ENCODE results near the gene ERV3-1.
"Not testable (repeated sequence)": the region's sequence is repeated elsewhere in the genome, so short reads cannot be mapped to it uniquely, and the experiment has no call there.

The ERV3-1 gene

DNA sequence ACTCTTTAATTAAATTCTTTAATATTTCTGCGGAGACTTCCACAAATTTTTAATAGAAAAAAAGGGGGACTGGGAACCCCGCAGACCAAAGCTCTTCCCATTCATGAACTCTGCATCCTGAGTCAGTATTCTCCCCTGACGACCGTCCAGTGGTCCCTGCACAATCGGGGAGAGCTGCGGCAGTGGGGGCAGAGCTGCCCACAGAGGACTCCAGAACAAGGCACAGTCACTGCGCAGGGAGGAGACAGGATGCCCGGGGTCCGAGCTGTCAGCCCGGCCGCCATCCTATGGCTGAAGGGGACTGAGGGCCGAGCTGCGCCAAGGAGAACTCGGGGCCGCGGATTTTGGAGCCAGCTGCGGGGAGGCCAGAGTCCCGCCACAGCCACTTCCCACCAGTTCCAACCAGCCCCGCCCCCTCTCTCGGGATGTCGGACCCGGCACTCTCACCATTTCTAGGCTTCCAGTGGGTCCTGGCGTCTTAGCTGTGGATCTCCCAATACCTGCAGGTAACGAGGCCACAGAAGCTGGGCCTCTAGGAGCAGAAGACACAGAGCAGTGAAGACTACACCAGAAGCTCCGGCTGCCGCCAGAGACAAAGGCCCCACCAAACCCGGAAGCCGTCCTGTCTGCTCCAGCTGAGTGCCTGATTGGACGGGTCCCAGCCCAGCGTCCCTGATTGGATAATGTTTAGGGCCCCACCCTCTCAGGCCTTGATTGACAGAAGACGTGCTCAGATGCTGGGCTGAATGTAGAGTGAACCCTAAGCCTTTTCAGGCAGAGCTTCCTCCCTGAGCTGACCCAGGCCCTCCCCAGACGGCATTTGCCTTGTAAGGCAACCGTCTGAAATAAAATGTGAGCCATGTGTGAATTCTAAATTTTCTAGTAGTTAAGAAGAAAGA lies at the start of gene ERV3-1:
Gene ERV3-1 (minus strand): TSS at position 594 of the 899 bp plus-strand sequence. CDS start 13,661 bp downstream, outside the sequence.
- peak; percentile 65 for FAIRE-seq
- peak; percentile 65 for DNase-seq (ENCODE audit: insufficient read length, low spot score)
- TF ChIP-seq POLR2A (IDR thresholded peaks at IDR 0.05; ENCODE audit: low read depth, low read length), result peak; percentile 84

DNA sequence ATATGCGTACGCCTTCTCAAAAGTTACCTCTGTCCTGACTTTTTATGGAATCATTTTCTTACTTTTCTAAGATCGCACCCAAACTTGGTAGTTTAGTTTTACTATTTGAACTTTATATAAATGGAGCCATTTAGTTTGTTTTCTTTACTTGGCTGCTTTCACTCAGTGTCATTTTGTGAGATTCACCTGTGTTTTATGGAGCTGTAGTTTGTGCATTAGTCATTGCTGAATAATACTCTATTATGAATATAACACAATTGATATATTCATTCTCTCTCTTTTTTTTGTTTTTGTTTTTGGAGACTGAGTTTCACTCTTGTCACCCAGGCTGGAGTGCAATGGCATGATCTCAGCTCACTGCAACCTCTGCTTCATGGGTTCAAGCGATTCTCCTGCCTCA lies 49.3 kb upstream of the ERV3-1 start:
- FAIRE-seq; DNase-seq (ENCODE audit: insufficient read length, low spot score): not testable (repeated sequence)

DNA sequence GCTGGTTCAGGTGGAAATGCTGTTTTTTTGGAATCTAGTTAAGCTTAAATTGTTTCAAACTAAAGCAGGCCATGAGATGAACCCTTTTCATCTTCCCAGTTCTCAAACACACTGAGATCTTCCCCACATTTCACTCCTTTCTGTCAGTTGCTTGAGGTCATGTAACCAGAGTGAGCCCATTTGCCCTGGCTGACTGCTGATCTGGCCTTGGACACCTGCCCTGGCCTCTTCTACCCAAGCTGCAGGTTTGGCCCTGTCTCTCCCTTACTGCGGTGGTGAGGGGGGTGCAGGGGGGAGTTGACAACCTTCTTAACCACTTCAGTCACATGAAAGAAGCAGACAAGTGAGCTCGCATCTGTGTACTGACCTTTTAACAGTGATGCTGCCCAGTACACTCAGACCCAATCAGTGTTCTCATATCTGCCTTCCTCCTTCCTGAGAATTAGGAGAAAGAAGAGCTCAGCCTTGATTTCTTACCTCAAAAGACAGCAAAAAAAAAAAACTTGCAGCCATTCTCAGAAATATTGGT lies 48.0 kb upstream of the ERV3-1 start:
- FAIRE-seq, result peak; percentile 27

GRCh38 chr7:65051654-65052053 lies 45.2 kb upstream of the ERV3-1 start:
- peak; percentile 77 for FAIRE-seq

More for the DNA sequence above, 48.0 kb upstream of the ERV3-1 start:
- DNase-seq (ENCODE audit: insufficient read length, low spot score), result not testable (repeated sequence)

GRCh38 chr7:65051139-65051538 lies 44.7 kb upstream of the ERV3-1 start:
- FAIRE-seq, result peak; percentile 23
- DNase-seq (ENCODE audit: insufficient read length, low spot score), result not testable (repeated sequence)

More at GRCh38 chr7:65051654-65052053, 45.2 kb upstream of the ERV3-1 start:
- DNase-seq (ENCODE audit: insufficient read length, low spot score), result not testable (repeated sequence)

GRCh38 chr7:65046329-65046728 lies 39.8 kb upstream of the ERV3-1 start:
- DNase-seq (ENCODE audit: insufficient read length, low spot score); FAIRE-seq: not testable (repeated sequence)

DNA sequence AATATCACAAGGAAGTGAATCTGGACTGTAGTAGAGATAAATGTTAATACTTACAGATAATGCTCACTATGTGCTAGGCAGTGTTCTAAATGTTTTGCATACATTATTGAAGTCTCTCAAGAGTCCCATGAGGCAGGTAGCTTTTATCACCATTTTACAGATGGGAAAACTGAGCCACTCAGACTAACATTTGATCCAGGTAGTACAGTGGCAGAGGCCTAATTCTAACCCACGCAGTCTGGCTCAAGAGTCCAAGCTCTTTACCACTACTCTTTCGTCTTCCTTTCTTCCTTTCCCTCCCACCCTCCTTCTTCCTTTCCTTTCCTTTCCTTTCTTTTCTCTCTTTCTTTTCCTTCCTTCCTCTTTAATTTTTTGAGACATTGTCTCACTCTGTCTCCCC lies 39.1 kb upstream of the ERV3-1 start:
- DNase-seq (ENCODE audit: insufficient read length, low spot score); FAIRE-seq: not testable (repeated sequence)

- DNase-seq (ENCODE audit: insufficient read length, low spot score), result peak; percentile 9
- not testable (repeated sequence) for FAIRE-seq
Observed at GRCh38 chr7:65038767-65039166, 32.3 kb upstream of the ERV3-1 start.

DNA sequence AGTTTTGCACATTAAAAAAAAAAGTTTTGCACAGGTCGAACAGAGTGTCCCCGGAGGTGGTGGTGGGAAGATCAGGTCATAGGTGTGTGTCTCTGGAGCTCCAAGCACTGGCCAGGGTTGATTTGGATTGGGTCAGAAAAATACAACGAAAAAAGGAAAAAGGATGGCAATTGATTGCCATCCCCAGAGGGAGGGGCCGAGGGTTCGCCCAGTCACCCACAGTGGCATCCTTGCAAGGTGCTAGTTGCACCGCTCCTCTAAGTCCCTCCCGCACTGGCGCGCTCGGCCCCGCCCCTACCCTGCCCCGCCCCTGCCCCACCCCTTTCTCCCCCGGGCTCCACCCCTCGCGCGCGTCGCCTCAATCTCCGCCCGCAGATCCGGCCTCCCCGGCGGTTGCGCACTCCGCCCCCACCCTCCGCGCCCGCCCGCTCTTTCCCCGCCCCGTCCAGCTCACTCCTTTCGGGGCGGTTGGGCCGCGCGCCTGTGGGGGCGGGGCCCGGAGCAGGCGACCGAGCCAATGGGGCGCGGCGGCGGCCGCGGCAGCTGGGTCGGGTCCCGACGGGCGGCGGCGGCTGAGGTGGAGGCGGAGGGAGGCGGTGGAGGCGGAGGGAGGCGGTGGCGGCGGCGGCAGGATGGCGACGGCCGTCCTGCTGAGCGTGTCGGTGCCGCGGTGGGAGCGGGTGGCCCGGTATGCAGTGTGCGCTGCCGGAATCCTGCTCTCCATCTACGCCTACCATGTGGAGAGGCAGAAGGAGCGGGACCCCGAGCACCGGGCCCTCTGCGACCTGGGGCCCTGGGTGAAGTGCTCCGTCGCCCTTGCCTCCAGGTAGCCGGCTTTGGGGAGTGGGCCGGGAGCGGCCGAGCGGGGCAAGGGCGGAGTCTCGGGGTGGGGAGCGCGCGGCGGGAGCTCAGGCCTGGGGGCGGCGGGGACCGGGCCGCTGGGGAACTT lies 31.5 kb upstream of the ERV3-1 start:
- no peak for FAIRE-seq
- DNase-seq (ENCODE audit: insufficient read length, low spot score), result peak; percentile 76

GRCh38 chr7:65036526-65036925 lies 30.0 kb upstream of the ERV3-1 start:
- not testable (repeated sequence) for DNase-seq (ENCODE audit: insufficient read length, low spot score); FAIRE-seq

More for the DNA sequence above, 31.5 kb upstream of the ERV3-1 start:
- TF ChIP-seq POLR2A (IDR thresholded peaks at IDR 0.05; ENCODE audit: low read depth, low read length), result peak; percentile 86

DNA sequence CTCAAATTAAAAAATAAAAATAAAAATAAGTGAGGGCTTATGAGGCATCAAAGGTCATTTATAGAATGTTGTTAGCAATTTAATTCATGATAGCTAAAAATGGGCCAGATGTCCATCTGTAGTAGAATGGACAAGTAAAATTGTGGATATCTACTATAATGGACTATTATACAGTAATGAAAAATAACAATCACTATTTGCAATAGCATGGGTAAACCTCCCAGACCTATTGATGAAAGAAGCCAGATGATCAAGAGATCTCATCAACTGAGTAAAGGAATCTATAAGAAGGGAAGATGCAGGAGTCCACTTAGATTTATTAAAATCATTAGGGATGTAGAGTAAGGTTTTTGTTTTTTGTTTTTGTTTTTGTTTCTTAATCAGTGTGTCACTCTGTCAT lies 29.0 kb upstream of the ERV3-1 start:
- not testable (repeated sequence) for FAIRE-seq; DNase-seq (ENCODE audit: insufficient read length, low spot score)

DNA sequence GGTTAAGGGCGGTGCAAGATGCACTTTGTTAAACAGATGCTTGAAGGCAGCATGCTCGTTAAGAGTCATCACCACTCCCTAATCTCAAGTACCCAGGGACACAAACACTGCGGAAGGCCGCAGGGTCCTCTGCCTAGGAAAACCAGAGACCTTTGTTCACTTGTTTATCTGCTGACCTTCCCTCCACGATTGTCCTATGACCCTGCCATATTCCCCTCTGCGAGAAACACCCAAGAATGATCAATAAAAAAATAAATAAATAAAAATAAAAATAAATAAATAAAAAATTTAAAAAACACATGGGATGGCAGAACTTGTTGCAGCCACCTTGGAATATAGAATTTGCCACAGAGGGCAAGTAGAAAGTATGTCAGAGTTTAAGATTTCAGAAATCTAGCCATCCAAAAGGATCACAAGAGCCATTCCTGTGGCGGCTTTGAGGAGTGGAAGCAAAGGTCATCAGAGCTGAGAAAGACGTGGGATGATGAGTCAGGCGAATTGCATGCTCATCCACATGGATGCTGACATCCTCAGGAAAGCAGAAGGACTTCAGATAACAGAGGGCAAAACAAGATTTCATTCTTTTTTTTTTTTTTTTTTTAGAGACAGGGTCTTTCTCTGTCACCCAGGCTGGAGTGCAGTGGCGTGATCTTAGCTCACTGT lies 27.8 kb upstream of the ERV3-1 start:
- not testable (repeated sequence) for DNase-seq (ENCODE audit: insufficient read length, low spot score)
- FAIRE-seq, result peak; percentile 41

GRCh38 chr7:65033391-65033790 lies 26.9 kb upstream of the ERV3-1 start:
- not testable (repeated sequence) for FAIRE-seq; DNase-seq (ENCODE audit: insufficient read length, low spot score)

GRCh38 chr7:65025023-65025422 lies 18.5 kb upstream of the ERV3-1 start:
- not testable (repeated sequence) for DNase-seq (ENCODE audit: insufficient read length, low spot score); FAIRE-seq

DNA sequence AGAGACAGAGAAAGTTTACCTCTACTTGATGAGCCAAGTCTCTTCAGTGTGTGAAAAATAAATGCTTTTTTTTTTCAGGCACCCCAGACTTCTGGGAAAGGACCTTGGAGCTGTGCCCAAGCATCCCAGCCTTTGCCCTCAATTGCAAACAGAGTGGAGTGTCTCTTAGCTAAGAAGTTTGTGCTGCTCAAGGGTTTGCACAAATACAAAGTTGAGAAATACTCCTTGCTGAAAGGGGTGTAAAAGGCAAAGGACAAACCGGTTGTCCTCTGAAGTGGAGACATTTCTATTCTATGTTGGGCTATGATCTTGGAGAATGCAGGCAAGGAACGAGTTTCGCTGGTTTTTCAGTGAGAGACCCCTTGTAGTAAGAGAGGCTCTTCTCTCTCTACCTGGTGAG lies 14.5 kb upstream of the ERV3-1 start:
- FAIRE-seq; DNase-seq (ENCODE audit: insufficient read length, low spot score): not testable (repeated sequence)

- not testable (repeated sequence) for DNase-seq (ENCODE audit: insufficient read length, low spot score); FAIRE-seq
Observed at GRCh38 chr7:65009881-65010280, 3.4 kb upstream of the ERV3-1 start.

- DNase-seq (ENCODE audit: insufficient read length, low spot score); FAIRE-seq: not testable (repeated sequence)
Observed at GRCh38 chr7:65009394-65009793, 2.9 kb upstream of the ERV3-1 start.

DNA sequence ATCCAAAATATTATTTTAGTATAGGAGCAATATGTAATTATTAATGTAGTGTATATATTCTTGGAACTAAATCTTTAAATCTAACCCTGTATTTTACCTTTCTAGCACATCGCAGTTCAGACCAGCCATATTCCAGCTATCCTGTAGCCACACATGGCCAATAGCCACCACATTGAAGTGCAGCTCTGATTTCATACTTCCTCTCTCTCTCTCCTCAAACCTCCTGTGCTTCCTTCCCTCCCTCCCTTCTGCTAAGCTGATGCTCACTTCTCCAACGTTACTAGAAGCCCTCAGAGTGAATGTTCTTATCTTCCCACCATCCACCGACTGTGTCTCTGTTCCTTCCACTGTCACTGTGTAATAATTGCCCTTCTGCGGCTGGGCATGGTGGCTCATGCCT lies 549 bp upstream of the ERV3-1 start:
- not testable (repeated sequence) for DNase-seq (ENCODE audit: insufficient read length, low spot score); FAIRE-seq
